Ectodermal cell (in vitro differentiated cells): ENCODE data around the gene OCIAD2.
"Not testable (repeated sequence)": the region's sequence is repeated elsewhere in the genome, so short reads cannot be mapped to it uniquely, and the experiment has no call there.

ENCODE experiments used
- H3K27ac ChIP-seq: 2 replicates; pipeline ENCODE4 v1.7.0; 2013; ENCODE audit warnings: mild to moderate bottlenecking, low read depth, low read length; ENCODE audit not compliant: insufficient read depth, poor library complexity, severe bottlenecking
- H3K27me3 ChIP-seq: 2 replicates; pipeline ENCODE4 v1.7.0; 2013; ENCODE audit warnings: mild to moderate bottlenecking, low read length; ENCODE audit not compliant: insufficient read depth, control insufficient read depth, poor library complexity, severe bottlenecking
- H3K36me3 ChIP-seq: one replicate; pipeline ENCODE4 v1.7.0; 2013; ENCODE audit warnings: low read length; ENCODE audit not compliant: control insufficient read depth, insufficient read depth
- H3K4me1 ChIP-seq: one replicate; pipeline ENCODE4 v1.7.0; 2013; ENCODE audit warnings: low read length; ENCODE audit not compliant: control insufficient read depth, insufficient read depth
- H3K4me3 ChIP-seq: 2 replicates; pipeline ENCODE4 v1.7.0; 2013; ENCODE audit warnings: low read depth, low read length, control low read depth; ENCODE audit not compliant: insufficient read depth
- H3K9me3 ChIP-seq: 2 replicates; pipeline ENCODE4 v1.7.0; 2013; ENCODE audit warnings: mild to moderate bottlenecking, low read length, moderate library complexity; ENCODE audit not compliant: control insufficient read depth
- WGBS, 2 experiments: methylation state at CpG; one replicate each; pipeline ENCODE4 v1.1.7; 2013; ENCODE audit warnings: missing lambda C conversion rate in 2 of 2; 5-methylcytosine and 5-hydroxymethylcytosine counted together

The OCIAD2 gene

GRCh38 chr4:48938831-48939230, 32.3 kb upstream of the OCIAD2 start:
- Histone ChIP-seq H3K4me3 (no peak overlapping the region), H3K4me1 (no peaks in the 10 kb centered on the region), H3K27me3 (no peaks in the 10 kb centered on the region), H3K9me3 (no peaks in the 10 kb centered on the region), H3K27ac (no peak overlapping the region), H3K36me3 (no peaks in the 10 kb centered on the region)
- 95 to 100% methylated on average over 1 to 3 of the region's 3 CpGs for WGBS, 2 experiments

- Histone ChIP-seq H3K36me3 (no peaks in the 10 kb centered on the region), H3K4me1 (no peaks in the 10 kb centered on the region), H3K27ac (no peak overlapping the region), H3K9me3 (no peaks in the 10 kb centered on the region), H3K4me3 (no peak overlapping the region), H3K27me3 (no peaks in the 10 kb centered on the region)
- 100% methylated on average over 1 of the region's 2 CpGs; no CpG with 5 or more reads in 1 of the 2 experiments for WGBS, 2 experiments
Measured at GRCh38 chr4:48937033-48937432, 30.5 kb upstream of the OCIAD2 start.

- no peaks in the 10 kb centered on the region for H3K27me3 ChIP-seq
- H3K4me3 ChIP-seq = no peak overlapping the region
- H3K4me1 ChIP-seq = no peaks in the 10 kb centered on the region
- no peak overlapping the region for H3K27ac ChIP-seq
- 86 to 88% methylated on average over 2 of the region's 2 CpGs for WGBS, 2 experiments
- H3K9me3 ChIP-seq = no peaks in the 10 kb centered on the region
- H3K36me3 ChIP-seq = no peaks in the 10 kb centered on the region
Measured at GRCh38 chr4:48931459-48931858, 24.9 kb upstream of the OCIAD2 start.

- H3K9me3 ChIP-seq = no peaks in the 10 kb centered on the region
- no peaks in the 10 kb centered on the region for H3K36me3 ChIP-seq
- H3K4me3 ChIP-seq = no peak overlapping the region
- H3K4me1 ChIP-seq = no peaks in the 10 kb centered on the region
- no peak overlapping the region for H3K27ac ChIP-seq
- WGBS, 2 experiments = 96 to 97% methylated on average over 4 of the region's 4 CpGs
- H3K27me3 ChIP-seq = no peaks in the 10 kb centered on the region
Measured at GRCh38 chr4:48930654-48931053, 24.1 kb upstream of the OCIAD2 start.

- WGBS, 2 experiments = 91 to 93% methylated on average over 2 to 4 of the region's 4 CpGs
- Histone ChIP-seq H3K36me3 (no peaks in the 10 kb centered on the region), H3K4me3 (no peak overlapping the region), H3K27ac (no peak overlapping the region), H3K4me1 (no peaks in the 10 kb centered on the region), H3K9me3 (no peaks in the 10 kb centered on the region), H3K27me3 (no peaks in the 10 kb centered on the region)
Measured at GRCh38 chr4:48924416-48924815, 17.8 kb upstream of the OCIAD2 start.

- WGBS, 2 experiments = 58 to 71% methylated on average over 4 to 6 of the region's 7 CpGs
- H3K27me3 ChIP-seq, H3K4me1 ChIP-seq, H3K36me3 ChIP-seq, H3K27ac ChIP-seq, H3K4me3 ChIP-seq, H3K9me3 ChIP-seq: not testable (repeated sequence)
Measured at GRCh38 chr4:48923065-48923464, 16.5 kb upstream of the OCIAD2 start.

GRCh38 chr4:48914311-48914710, 7.7 kb upstream of the OCIAD2 start:
- Histone ChIP-seq H3K9me3 (no peaks in the 10 kb centered on the region), H3K4me3 (no peak overlapping the region), H3K27me3 (no peaks in the 10 kb centered on the region), H3K36me3 (no peaks in the 10 kb centered on the region), H3K4me1 (no peaks in the 10 kb centered on the region), H3K27ac (no peak overlapping the region)
- 93 to 96% methylated on average over 3 of the region's 3 CpGs for WGBS, 2 experiments

- Histone ChIP-seq H3K36me3 (no peaks in the 10 kb centered on the region), H3K4me3 (no peak overlapping the region), H3K27ac (no peak overlapping the region), H3K27me3 (no peaks in the 10 kb centered on the region), H3K4me1 (no peaks in the 10 kb centered on the region), H3K9me3 (no peaks in the 10 kb centered on the region)
- WGBS, 2 experiments = 92 to 93% methylated on average over 6 of the region's 6 CpGs
Measured at GRCh38 chr4:48913346-48913745, 6.8 kb upstream of the OCIAD2 start.

- H3K9me3 ChIP-seq = no peaks in the 10 kb centered on the region
- no peaks in the 10 kb centered on the region for H3K4me1 ChIP-seq
- H3K27me3 ChIP-seq = no peaks in the 10 kb centered on the region
- H3K36me3 ChIP-seq = no peaks in the 10 kb centered on the region
- H3K27ac ChIP-seq = no peak overlapping the region
- 81 to 95% methylated on average over 2 of the region's 2 CpGs for WGBS, 2 experiments
- H3K4me3 ChIP-seq = no peak overlapping the region
Measured at GRCh38 chr4:48912349-48912748, 5.8 kb upstream of the OCIAD2 start.

GRCh38 chr4:48910511-48910910, 3.9 kb upstream of the OCIAD2 start:
- Histone ChIP-seq H3K27ac (no peak overlapping the region), H3K36me3 (no peaks in the 10 kb centered on the region), H3K27me3 (no peaks in the 10 kb centered on the region), H3K4me1 (no peaks in the 10 kb centered on the region), H3K4me3 (no peak overlapping the region), H3K9me3 (no peaks in the 10 kb centered on the region)

- Histone ChIP-seq H3K27me3 (no peaks in the 10 kb centered on the region), H3K27ac (no peak overlapping the region)
- 67 to 83% methylated on average over 3 of the region's 3 CpGs for WGBS, 2 experiments
Measured at GRCh38 chr4:48909697-48910096, 3.1 kb upstream of the OCIAD2 start.

More at GRCh38 chr4:48909697-48910096, 3.1 kb upstream of the OCIAD2 start:
- no peak overlapping the region for H3K4me3 ChIP-seq
- no peaks in the 10 kb centered on the region for H3K4me1 ChIP-seq
- H3K36me3 ChIP-seq = no peaks in the 10 kb centered on the region
- H3K9me3 ChIP-seq = no peaks in the 10 kb centered on the region
